HepG2 (cell line): ENCODE results near the gene BMI1. TPM values are rescaled to one million over a fixed set of nuclear protein-coding genes. Genes with fewer than 3 reads are reported as not detected.

Experiments
- ATAC-seq: fragments of 200-7000 bp; cut with Tn5 transposase; 3 replicates; pipeline ENCODE4 v1.9.1; 2020; ENCODE audit warnings: mild to moderate bottlenecking, moderate library complexity
- BruUV-seq: library from RNA; stranded (reverse); fragments of 400-500 nt; replicated peaks from 2 replicates; lab custom pipeline; 2021; lab: Mats Ljungman, UMichigan
- CTCF ChIA-PET: fragments of 300-600 bp; formaldehyde crosslinking; extraction: SDS; loops from one replicate; lab custom pipeline; 2021; ENCODE audit warnings: low total read pairs, inconsistent platforms, low intra/inter-chr PET ratio; lab: Yijun Ruan, JAX
- POLR2A ChIA-PET: fragments of 350-600 bp; sonication (Branson Sonifier 250); formaldehyde crosslinking; loops from one replicate; lab custom pipeline; 2020; ENCODE audit warnings: antibody characterized with exemption, inconsistent platforms; lab: Yijun Ruan, JAX
- DNase-seq: peaks from one replicate; pipeline ENCODE4 v3.0.0-alpha.2; 2015; ENCODE audit warnings: low spot score
- FAIRE-seq: peaks from 3 replicates; lab custom pipeline; 2011; peaks lifted over from hg19 to GRCh38; lab: Jason Lieb, UNC
- H2AFZ ChIP-seq: one replicate; pipeline ENCODE4 v1.6.1; 2011; ENCODE audit warnings: low read length, inconsistent platforms
- H3K27ac ChIP-seq: fragments of 300-600 bp; 3 replicates; pipeline ENCODE4 v1.8.0; 2011; ENCODE audit warnings: mixed run types, mild to moderate bottlenecking, mixed read lengths, low read length, inconsistent platforms; ENCODE audit not compliant: insufficient read depth; ENCODE audit errors: extremely low read length
- H3K27me3 ChIP-seq, 2 experiments: fragments of 200-600 bp in 1 of 2; 2 replicates in 1 of 2; 3 replicates in 1 of 2; pipeline versions ENCODE4 v1.6.0 to v1.8.0; 2011; ENCODE audit warnings: low read length in 2 of 2, mild to moderate bottlenecking in 2 of 2, moderate library complexity in 2 of 2, inconsistent platforms in 1 of 2; ENCODE audit not compliant: insufficient read depth in 2 of 2, control insufficient read depth in 1 of 2
- H3K36me3 ChIP-seq, 2 experiments: fragments of 200-600 bp in 1 of 2; replicated peaks in 1 of 2; 2 replicates in 1 of 2; 3 replicates in 1 of 2; pipeline versions ENCODE4 v1.5.1 to v1.8.0; 2011; ENCODE audit warnings: low read length in 2 of 2, inconsistent platforms in 1 of 2; ENCODE audit not compliant: insufficient read depth in 2 of 2, control insufficient read depth in 1 of 2
- H3K4me1 ChIP-seq: 2 replicates; pipeline ENCODE4 v1.5.1; 2012; ENCODE audit warnings: low read length, inconsistent platforms; ENCODE audit not compliant: insufficient read depth
- H3K4me2 ChIP-seq: 2 replicates; pipeline ENCODE4 v1.6.0; 2011; ENCODE audit warnings: low read depth, low read length, inconsistent platforms
- H3K4me3 ChIP-seq, 3 experiments: fragments of 200-600 bp in 1 of 3; sonication (generic), shearing (Covaris generic) in 1 of 3; replicated peaks in 1 of 3; 2 replicates each; pipeline ENCODE4 v1.5.1; 2011 to 2016; ENCODE audit warnings: low read length in 3 of 3, inconsistent platforms in 2 of 3, low read depth in 2 of 3, mild to moderate bottlenecking in 2 of 3, control low read depth in 1 of 3, mixed read lengths in 1 of 3; ENCODE audit not compliant: insufficient read depth in 1 of 3
- H3K79me2 ChIP-seq: one replicate; pipeline ENCODE4 v1.6.1; 2011; ENCODE audit warnings: low read length, inconsistent platforms; ENCODE audit not compliant: insufficient read depth
- H3K9ac ChIP-seq: 2 replicates; pipeline ENCODE4 v1.6.0; 2011; ENCODE audit warnings: mild to moderate bottlenecking, low read depth, low read length, inconsistent platforms; ENCODE audit not compliant: insufficient read depth
- H3K9me3 ChIP-seq: 2 replicates; pipeline ENCODE4 v1.5.1; 2012; ENCODE audit warnings: mild to moderate bottlenecking, low read length
- H4K20me1 ChIP-seq: 2 replicates; pipeline ENCODE4 v1.6.0; 2011; ENCODE audit warnings: inconsistent platforms, mild to moderate bottlenecking, low read length, moderate library complexity; ENCODE audit not compliant: insufficient read depth
- AHR ChIP-seq: IDR thresholded peaks from 2 replicates; pipeline ENCODE4 v1.6.1; 2018; ENCODE audit warnings: missing genetic modification reagents, missing compliant biosample characterization
- HNRNPK ChIP-seq: fragments of 200-400 bp; formaldehyde crosslinking; IDR thresholded peaks from 2 replicates; pipeline ENCODE4 v1.6.1; 2018; ENCODE audit warnings: low read length, low read depth, moderate library complexity, mild to moderate bottlenecking; ENCODE audit not compliant: poor library complexity, severe bottlenecking
- KAT8 ChIP-seq: IDR thresholded peaks from 2 replicates; pipeline ENCODE4 v1.6.1; 2016; ENCODE audit warnings: missing genetic modification reagents, missing compliant biosample characterization
- NFRKB ChIP-seq: fragments of 450-650 bp; IDR thresholded peaks from 2 replicates; pipeline ENCODE4 v1.6.1; 2017
- RFXANK ChIP-seq: IDR thresholded peaks from 2 replicates; pipeline ENCODE4 v1.6.1; 2016
- SETDB1 ChIP-seq: sonication (generic); formaldehyde crosslinking; IDR thresholded peaks from 2 replicates; pipeline ENCODE4 v1.5.1; 2020; ENCODE audit warnings: missing genetic modification reagents, mild to moderate bottlenecking, borderline replicate concordance
- TCF7L2 ChIP-seq: IDR thresholded peaks from 2 replicates; pipeline ENCODE4 v1.6.1; 2011; ENCODE audit warnings: mild to moderate bottlenecking, low read depth, low read length, moderate library complexity
- ZNF652 ChIP-seq: IDR thresholded peaks from 2 replicates; pipeline ENCODE4 v1.6.1; 2016; ENCODE audit warnings: low read depth, borderline replicate concordance
- ZSCAN21 ChIP-seq: sonication (generic); formaldehyde crosslinking; IDR thresholded peaks from 2 replicates; pipeline ENCODE4 v1.8.0; 2022; ENCODE audit warnings: mild to moderate bottlenecking, missing genetic modification reagents, moderate library complexity, borderline replicate concordance
- ZSCAN9 ChIP-seq: IDR thresholded peaks from 2 replicates; pipeline ENCODE4 v1.6.1; 2016; ENCODE audit warnings: borderline replicate concordance
- WGBS: methylation state at CpG from one replicate; pipeline ENCODE4 v1.1.6; 2017; ENCODE audit warnings: low lambda C conversion rate; 5-methylcytosine and 5-hydroxymethylcytosine counted together
- in situ Hi-C: cut with HindIII; loops from 2 replicates; pipeline ENCODE4 v1.10.0; 2017; ENCODE audit warnings: low pct_unique_long_range_greater_than_20kb; ENCODE audit not compliant: extremely low pct_ligation_motif_present
- intact Hi-C: fragments of 100-400 bp; cut with micrococcal nuclease; formaldehyde crosslinking; loops from one replicate; pipeline ENCODE4 v1.10.0; 2022; ENCODE audit not compliant: unreplicated experiment
- polyA plus RNA-seq, 8 experiments: library from polyadenylated mRNA; depleted of rRNA in 3 of 8; stranded (reverse) in 7 of 8; unstranded in 1 of 8; fragments of >200 nt; fragmentation: Illumina TruSeq in 4 of 8; extraction: Trizol in 4 of 8; gene quantifications; 2 replicates each; pipeline versions ENCODE4 v1.2.1 to v1.2.3, GENCODE V29; 2011 to 2016; ENCODE audit warnings: low read depth in 4 of 8, missing spikeins in 1 of 8, mixed read lengths in 1 of 8; ENCODE audit not compliant: insufficient read depth in 1 of 8
- total RNA-seq, 5 experiments: library from RNA; depleted of rRNA; stranded (reverse); fragments of >200 nt; fragmentation: Illumina TruSeq; extraction: Trizol; gene quantifications; 2 replicates each; pipeline ENCODE4 v1.2.3, GENCODE V29; 2016; ENCODE audit warnings: low read depth in 1 of 5
- TF ChIP-seq, protein P1 (sequence below): sonication (generic); formaldehyde crosslinking; IDR thresholded peaks from 2 replicates; pipeline ENCODE4 v1.9.0; 2022; ENCODE audit warnings: missing genetic modification reagents, mild to moderate bottlenecking, borderline replicate concordance

Gene BMI1
- total and polyA plus RNA-seq, 2 of the 13 experiments (the other 11 are each of a cell fraction or from before 2014, with no cell fraction given), result 30.5 to 44.0 TPM

DNA sequence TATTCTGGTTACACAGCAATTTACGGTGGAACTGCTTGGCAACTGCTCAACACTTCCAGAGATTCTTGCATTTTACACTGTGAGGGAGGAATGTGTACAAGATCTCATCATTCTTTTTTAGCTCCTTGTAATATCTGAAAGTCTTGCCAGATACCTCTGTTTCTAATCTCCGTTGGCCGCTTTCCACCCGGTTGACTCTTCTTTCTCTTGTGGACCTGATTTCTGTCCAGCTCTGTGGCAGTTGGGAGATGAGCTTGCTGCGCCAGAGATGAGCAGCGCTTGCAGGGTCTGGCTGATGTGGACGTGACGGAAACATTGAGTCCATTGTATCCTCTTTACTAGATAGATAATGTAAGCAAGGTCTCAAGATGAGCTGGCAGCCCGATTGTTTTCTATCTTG lies 52.0 kb downstream of the BMI1 start:
- H3K79me2 ChIP-seq, result no peaks in the 10 kb centered on the region
- BruUV-seq, result no TSS peak
- no peaks in the 10 kb centered on the region for H4K20me1 ChIP-seq
- CTCF ChIA-PET, result no interaction called here
- no peak for ATAC-seq
- in situ Hi-C loops, result no loop called here
- no peak overlapping the region for H2AFZ ChIP-seq
- no peak overlapping the region for H3K4me2 ChIP-seq
- no peak overlapping the region for H3K27ac ChIP-seq
- no peak for FAIRE-seq
- POLR2A ChIA-PET, result no interaction called here
- intact Hi-C loops, result no loop called here
- TF ChIP-seq SETDB1 (CRISPR knock-in tag), result no peak
- no peak for TF ChIP-seq TCF7L2
- TF ChIP-seq, protein P1, sequence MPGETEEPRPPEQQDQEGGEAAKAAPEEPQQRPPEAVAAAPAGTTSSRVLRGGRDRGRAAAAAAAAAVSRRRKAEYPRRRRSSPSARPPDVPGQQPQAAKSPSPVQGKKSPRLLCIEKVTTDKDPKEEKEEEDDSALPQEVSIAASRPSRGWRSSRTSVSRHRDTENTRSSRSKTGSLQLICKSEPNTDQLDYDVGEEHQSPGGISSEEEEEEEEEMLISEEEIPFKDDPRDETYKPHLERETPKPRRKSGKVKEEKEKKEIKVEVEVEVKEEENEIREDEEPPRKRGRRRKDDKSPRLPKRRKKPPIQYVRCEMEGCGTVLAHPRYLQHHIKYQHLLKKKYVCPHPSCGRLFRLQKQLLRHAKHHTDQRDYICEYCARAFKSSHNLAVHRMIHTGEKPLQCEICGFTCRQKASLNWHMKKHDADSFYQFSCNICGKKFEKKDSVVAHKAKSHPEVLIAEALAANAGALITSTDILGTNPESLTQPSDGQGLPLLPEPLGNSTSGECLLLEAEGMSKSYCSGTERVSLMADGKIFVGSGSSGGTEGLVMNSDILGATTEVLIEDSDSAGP (CRISPR knock-in tag), result no peak
- TF ChIP-seq KAT8 (CRISPR knock-in tag), result no peak
- no peak for TF ChIP-seq RFXANK (CRISPR knock-in tag)
- TF ChIP-seq ZNF652, result no peak
- no peak for TF ChIP-seq ZSCAN9 (CRISPR knock-in tag)
- TF ChIP-seq ZSCAN21 (CRISPR knock-in tag), result no peak
- no peak for TF ChIP-seq NFRKB
- TF ChIP-seq HNRNPK, result no peak
- no peak for TF ChIP-seq AHR (CRISPR knock-in tag)
- WGBS, result 61% methylated on average over 9 of the region's 9 CpGs
- H3K4me1 ChIP-seq, result no peaks in the 10 kb centered on the region
- no peak overlapping the region for H3K9ac ChIP-seq
- no peak for DNase-seq
- H3K9me3 ChIP-seq, result no peaks in the 10 kb centered on the region
- H3K36me3 ChIP-seq, result no peaks in the 10 kb centered on the region
- no peak overlapping the region for H3K4me3 ChIP-seq
- H3K27me3 ChIP-seq, result no peaks in the 10 kb centered on the region
